ENCODE measurements around the gene PBX3. TPM values are rescaled to one million over a fixed set of nuclear protein-coding genes. Genes with fewer than 3 reads are reported as not detected.

Gene PBX3
- total RNA-seq, 1 donor from 2014 or later, result 48.6 TPM

GRCh38 chr9:125785248-125785751 lies 38.1 kb downstream of the PBX3 start:
- Histone ChIP-seq H3K9me3 (no peaks in the 10 kb centered on the region), H3K27ac (no peak overlapping the region), H3K4me3 (no peak overlapping the region), H3K36me3 (peaks cover 3% of the 10 kb centered on the region), H3K4me1 (peaks cover 9% of the 10 kb centered on the region), H3K27me3 (no peaks in the 10 kb centered on the region)
- TF ChIP-seq, protein P1, sequence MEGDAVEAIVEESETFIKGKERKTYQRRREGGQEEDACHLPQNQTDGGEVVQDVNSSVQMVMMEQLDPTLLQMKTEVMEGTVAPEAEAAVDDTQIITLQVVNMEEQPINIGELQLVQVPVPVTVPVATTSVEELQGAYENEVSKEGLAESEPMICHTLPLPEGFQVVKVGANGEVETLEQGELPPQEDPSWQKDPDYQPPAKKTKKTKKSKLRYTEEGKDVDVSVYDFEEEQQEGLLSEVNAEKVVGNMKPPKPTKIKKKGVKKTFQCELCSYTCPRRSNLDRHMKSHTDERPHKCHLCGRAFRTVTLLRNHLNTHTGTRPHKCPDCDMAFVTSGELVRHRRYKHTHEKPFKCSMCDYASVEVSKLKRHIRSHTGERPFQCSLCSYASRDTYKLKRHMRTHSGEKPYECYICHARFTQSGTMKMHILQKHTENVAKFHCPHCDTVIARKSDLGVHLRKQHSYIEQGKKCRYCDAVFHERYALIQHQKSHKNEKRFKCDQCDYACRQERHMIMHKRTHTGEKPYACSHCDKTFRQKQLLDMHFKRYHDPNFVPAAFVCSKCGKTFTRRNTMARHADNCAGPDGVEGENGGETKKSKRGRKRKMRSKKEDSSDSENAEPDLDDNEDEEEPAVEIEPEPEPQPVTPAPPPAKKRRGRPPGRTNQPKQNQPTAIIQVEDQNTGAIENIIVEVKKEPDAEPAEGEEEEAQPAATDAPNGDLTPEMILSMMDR (IDR thresholded peaks at IDR 0.05), result no peak
- DNase-seq, result no peak
- intact Hi-C loops (cut with DNase I), result no loop called here
- ATAC-seq, result peak; percentile 68

DNA sequence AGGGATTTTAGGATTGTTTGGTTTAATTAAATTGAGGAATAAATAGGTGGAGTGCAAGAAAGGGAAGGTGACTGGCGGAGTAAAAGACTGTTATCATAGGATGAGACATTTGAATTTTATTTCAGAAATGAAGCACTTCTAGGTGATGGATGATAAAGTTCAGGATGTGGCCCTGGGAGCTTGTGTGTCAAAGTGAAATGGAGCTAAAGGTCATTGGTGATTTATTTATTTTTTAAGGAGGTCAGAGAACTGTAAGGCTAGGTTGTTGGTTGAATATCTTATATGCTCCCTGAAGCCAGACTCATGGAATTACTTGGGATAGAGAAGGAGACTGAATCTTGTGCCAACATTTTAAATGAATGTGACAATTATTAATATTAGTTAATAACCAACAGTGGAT lies 40.5 kb downstream of the PBX3 start:
- Histone ChIP-seq H3K27me3 (no peaks in the 10 kb centered on the region), H3K9me3 (no peaks in the 10 kb centered on the region), H3K4me1 (peaks cover 9% of the 10 kb centered on the region), H3K4me3 (no peak overlapping the region), H3K36me3 (peaks cover 3% of the 10 kb centered on the region), H3K27ac (no peak overlapping the region)
- DNase-seq (no peak), ATAC-seq (no peak)
- TF ChIP-seq, protein P1 (IDR thresholded peaks at IDR 0.05), result no peak
- intact Hi-C loops (cut with DNase I), result no loop called here

DNA sequence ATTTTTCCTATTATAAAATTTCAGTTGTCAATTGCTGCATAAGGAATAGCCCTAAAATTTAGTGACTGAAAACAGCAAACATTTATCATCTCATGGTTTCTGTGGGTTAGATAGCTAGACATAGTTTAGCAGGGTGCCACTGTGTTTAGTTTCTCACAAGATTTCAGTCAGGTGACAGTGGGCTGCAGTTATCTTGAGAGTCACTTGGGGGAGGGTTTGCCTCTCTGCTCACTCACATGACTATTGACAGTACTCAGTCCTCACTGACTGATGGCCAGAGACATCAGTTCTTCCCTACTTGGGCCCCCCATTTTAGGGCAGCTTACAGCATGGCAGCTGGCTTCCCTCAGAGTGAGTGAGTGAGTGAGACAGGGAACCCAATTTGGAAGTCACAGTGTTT lies 42.0 kb downstream of the PBX3 start:
- H3K27me3 ChIP-seq, result no peaks in the 10 kb centered on the region
- no peak overlapping the region for H3K27ac ChIP-seq
- H3K9me3 ChIP-seq, result no peaks in the 10 kb centered on the region
- H3K4me3 ChIP-seq, result no peak overlapping the region
- intact Hi-C loops (cut with DNase I), result no loop called here
- TF ChIP-seq, protein P1 (IDR thresholded peaks at IDR 0.05), result no peak
- H3K36me3 ChIP-seq, result peaks cover 3% of the 10 kb centered on the region
- peaks cover 9% of the 10 kb centered on the region for H3K4me1 ChIP-seq
- DNase-seq, result no peak
- ATAC-seq, result no peak

DNA sequence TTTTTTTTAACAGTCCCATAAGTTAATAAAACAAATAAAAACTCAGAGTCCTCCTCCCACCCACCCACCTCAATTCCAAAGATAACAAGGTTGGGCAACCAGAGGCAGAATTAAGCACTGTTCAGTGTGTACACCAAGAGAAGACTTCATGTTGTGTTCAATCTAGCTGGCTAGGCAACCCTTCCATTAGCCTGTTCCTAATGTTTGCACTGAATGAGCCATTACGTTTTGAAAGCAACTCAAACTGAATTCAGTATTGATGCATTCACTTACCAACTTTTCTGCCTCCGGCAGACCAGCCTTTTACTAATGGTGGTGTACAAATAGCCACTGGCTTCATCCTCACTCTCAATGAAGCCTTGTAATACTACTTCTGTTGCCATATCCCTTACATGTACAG lies 47.5 kb downstream of the PBX3 start:
- intact Hi-C loops (cut with DNase I), result no loop called here
- no peaks in the 10 kb centered on the region for H3K27me3 ChIP-seq

GRCh38 chr9:125795970-125796596 lies 48.9 kb downstream of the PBX3 start:
- TF ChIP-seq, protein P1 (IDR thresholded peaks at IDR 0.05), result no peak
- intact Hi-C loops (cut with DNase I), result no loop called here
- H3K9me3 ChIP-seq, result no peaks in the 10 kb centered on the region
- H3K36me3 ChIP-seq, result no peaks in the 10 kb centered on the region
- no peaks in the 10 kb centered on the region for H3K27me3 ChIP-seq
- ATAC-seq, result no peak
- H3K27ac ChIP-seq, result no peak overlapping the region
- DNase-seq, result no peak
- peaks cover 7% of the 10 kb centered on the region for H3K4me1 ChIP-seq
- H3K4me3 ChIP-seq, result no peak overlapping the region

More for the DNA sequence above, 47.5 kb downstream of the PBX3 start:
- Histone ChIP-seq H3K27ac (no peak overlapping the region), H3K36me3 (no peaks in the 10 kb centered on the region), H3K4me1 (peaks cover 7% of the 10 kb centered on the region), H3K9me3 (no peaks in the 10 kb centered on the region), H3K4me3 (no peak overlapping the region)
- ATAC-seq (no peak), DNase-seq (no peak)
- TF ChIP-seq, protein P1 (IDR thresholded peaks at IDR 0.05), result no peak

Measured in upper lobe of right lung (tissue), 1 donor.